IPS-18c (cell line): ENCODE data around the gene NYNRIN.

Experiments
- H3K4me3 ChIP-seq: 2 replicates; pipeline ENCODE4 v1.7.0; 2013; ENCODE audit warnings: low read depth, mild to moderate bottlenecking, low read length, moderate library complexity; ENCODE audit not compliant: insufficient read depth
- H3K9me3 ChIP-seq: one replicate; pipeline ENCODE4 v1.6.1; 2013; ENCODE audit warnings: mild to moderate bottlenecking, low read length, moderate library complexity; ENCODE audit not compliant: control insufficient read depth, insufficient read depth

NYNRIN gene

GRCh38 chr14:24422261-24422660 is 23.5 kb downstream of the NYNRIN start:
- Histone ChIP-seq H3K4me3 (no peak overlapping the region), H3K9me3 (no peaks in the 10 kb centered on the region)

GRCh38 chr14:24422694-24423601 is 24.1 kb downstream of the NYNRIN start:
- H3K4me3 ChIP-seq: no peak overlapping the region
- no peaks in the 10 kb centered on the region for H3K9me3 ChIP-seq

- no peaks in the 10 kb centered on the region for H3K9me3 ChIP-seq
- H3K4me3 ChIP-seq: no peak overlapping the region
Measured at GRCh38 chr14:24425704-24426103, 26.9 kb downstream of the NYNRIN start.

- H3K9me3 ChIP-seq: no peaks in the 10 kb centered on the region
- no peak overlapping the region for H3K4me3 ChIP-seq
Measured at GRCh38 chr14:24426150-24426911, 27.5 kb downstream of the NYNRIN start.

DNA sequence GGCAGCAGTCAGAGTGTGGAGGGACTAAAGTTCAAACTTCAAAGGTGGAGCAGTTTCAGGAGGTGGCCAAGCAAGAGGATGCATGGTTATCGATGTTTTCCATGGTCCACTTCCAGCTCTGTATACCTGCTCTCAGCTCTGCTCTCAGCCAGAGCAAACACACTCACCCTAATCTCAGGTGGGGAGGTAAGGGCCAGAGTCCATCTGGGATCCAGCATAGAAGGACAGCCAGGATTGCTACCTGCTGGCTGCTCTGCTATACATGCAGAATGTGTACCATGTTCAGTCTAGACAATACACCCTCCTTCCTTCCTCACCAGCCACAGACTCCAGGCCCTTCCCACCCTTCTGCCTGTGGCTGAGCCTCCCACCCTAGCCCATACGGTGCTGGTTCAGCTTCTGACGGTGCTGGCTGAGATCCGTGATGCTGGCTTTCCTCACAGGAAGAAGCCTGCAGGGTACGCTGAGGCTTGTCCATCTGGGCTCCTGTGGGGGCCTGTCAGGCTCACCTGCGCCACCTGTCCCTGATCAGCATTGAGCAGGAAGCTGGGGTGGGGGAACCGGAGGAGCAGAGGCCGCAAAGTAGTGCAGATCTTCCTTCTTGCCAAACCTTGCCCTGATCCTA is 28.2 kb downstream of the NYNRIN start:
- no peaks in the 10 kb centered on the region for H3K9me3 ChIP-seq

GRCh38 chr14:24427537-24428508 is 29.0 kb downstream of the NYNRIN start:
- H3K9me3 ChIP-seq: no peaks in the 10 kb centered on the region
- no peak overlapping the region for H3K4me3 ChIP-seq

More for the DNA sequence above, 28.2 kb downstream of the NYNRIN start:
- no peak overlapping the region for H3K4me3 ChIP-seq

DNA sequence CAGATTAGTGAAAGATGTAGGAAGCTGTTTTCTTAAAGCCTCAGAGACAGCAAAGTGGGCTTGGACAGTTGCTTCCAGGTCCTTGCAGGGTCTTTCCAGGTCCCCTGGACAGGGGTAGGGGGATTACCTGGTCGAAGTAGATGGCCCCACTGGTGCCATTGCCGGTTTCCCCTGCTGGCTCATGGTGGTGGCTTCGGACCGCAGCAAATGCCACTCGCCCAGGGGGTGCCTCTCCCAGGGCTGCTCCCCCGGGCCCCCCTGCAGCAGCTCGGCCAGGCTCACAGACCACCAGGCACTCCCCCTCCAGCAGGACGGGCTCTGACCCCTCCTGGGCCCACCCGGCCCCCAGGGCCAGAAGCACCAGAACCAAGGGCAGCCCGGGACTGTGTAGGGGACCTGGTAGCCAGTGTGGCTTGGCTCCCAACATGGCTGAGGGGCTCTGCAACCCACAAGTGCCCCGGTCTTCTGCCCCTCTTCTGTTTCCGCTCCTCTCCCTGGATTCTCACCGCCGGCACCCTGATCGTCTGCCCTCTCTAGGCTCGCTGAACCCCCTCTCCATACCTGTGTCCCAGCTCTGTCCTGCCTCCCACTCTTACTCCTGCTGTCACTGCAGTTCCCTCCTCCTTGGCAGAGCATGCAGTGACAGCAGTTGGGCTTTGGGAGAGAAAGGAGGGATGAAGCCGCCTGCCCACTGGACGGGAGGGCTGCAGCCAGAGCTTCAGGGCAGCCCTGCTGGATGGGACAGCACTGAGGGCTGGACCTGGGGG is 30.0 kb downstream of the NYNRIN start:
- H3K4me3 ChIP-seq: no peak overlapping the region

GRCh38 chr14:24429395-24430142 is 30.8 kb downstream of the NYNRIN start, which contains the start of the genes CBLN3 and KHNYN:
CBLN3 (minus strand) TSS chr14:24429668; CDS start chr14:24429054, 614 bp downstream.
KHNYN (plus strand) TSS chr14:24429954; CDS start chr14:24430731, 777 bp downstream.
- no peaks in the 10 kb centered on the region for H3K9me3 ChIP-seq

More for the DNA sequence above, 30.0 kb downstream of the NYNRIN start:
- no peaks in the 10 kb centered on the region for H3K9me3 ChIP-seq

DNA sequence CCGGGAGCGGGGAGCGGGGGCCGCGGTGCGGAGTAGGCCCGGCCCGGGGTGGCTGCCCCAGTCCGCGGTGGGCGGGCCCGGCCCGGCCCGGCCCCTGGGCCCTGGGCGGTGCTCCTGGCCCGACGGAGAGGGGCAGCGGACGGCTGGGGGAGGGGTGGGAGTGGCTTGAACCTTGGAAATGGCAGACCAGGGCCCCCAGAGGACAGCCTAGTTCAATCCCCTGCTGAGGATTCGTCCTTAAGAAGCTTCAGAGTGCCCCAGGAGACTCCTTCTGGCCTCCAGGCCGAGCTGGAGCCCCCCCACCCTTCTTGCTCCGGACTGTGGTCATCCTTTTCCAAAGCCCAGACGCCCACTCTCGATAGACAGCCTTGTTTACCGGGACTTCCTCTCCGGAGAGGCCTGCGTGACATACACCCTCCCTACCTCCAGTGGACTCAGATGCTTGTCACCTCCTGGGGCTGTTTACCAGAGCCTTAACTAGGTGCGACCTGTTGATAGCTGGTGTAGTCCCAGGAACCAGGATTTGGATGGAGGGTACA is 31.4 kb downstream of the NYNRIN start:
- no peaks in the 10 kb centered on the region for H3K9me3 ChIP-seq
- peak overlapping the region; percentile 77 for H3K4me3 ChIP-seq

More at GRCh38 chr14:24429395-24430142, 30.8 kb downstream of the NYNRIN start, which contains the start of the genes CBLN3 and KHNYN:
- peak within 1 kb of the TSS; percentile 77 for H3K4me3 ChIP-seq

GRCh38 chr14:24430682-24431568 is 32.1 kb downstream of the NYNRIN start:
- peak overlapping the region; percentile 77 for H3K4me3 ChIP-seq
- no peaks in the 10 kb centered on the region for H3K9me3 ChIP-seq

GRCh38 chr14:24431569-24432258 is 32.9 kb downstream of the NYNRIN start:
- no peak overlapping the region for H3K4me3 ChIP-seq
- no peaks in the 10 kb centered on the region for H3K9me3 ChIP-seq

- H3K4me3 ChIP-seq: no peak overlapping the region
- H3K9me3 ChIP-seq: no peaks in the 10 kb centered on the region
Measured at GRCh38 chr14:24432259-24433131, 33.7 kb downstream of the NYNRIN start.

GRCh38 chr14:24434036-24434435 is 35.2 kb downstream of the NYNRIN start:
- no peaks in the 10 kb centered on the region for H3K9me3 ChIP-seq

More at GRCh38 chr14:24434036-24434435, 35.2 kb downstream of the NYNRIN start:
- H3K4me3 ChIP-seq: no peak overlapping the region
